HepG2 (cell line): ENCODE results near the gene ZNF512B. TPM values are rescaled to one million over a fixed set of nuclear protein-coding genes. Genes with fewer than 3 reads are reported as not detected.
A peak's percentile ranks its signal among the peaks of the same experiment; 100 is the strongest.

Experiments used
- AFF4 ChIP-seq: sonication (generic); formaldehyde crosslinking; IDR thresholded peaks from 2 replicates; pipeline ENCODE4 v1.4.0; 2020; ENCODE audit warnings: missing genetic modification reagents
- ATRX ChIP-seq: sonication (generic); formaldehyde crosslinking; IDR thresholded peaks from 2 replicates; pipeline ENCODE4 v1.4.0; 2020; ENCODE audit warnings: missing genetic modification reagents, borderline replicate concordance
- DNMT1 ChIP-seq: sonication (generic); formaldehyde crosslinking; IDR thresholded peaks from 2 replicates; pipeline ENCODE4 v1.5.1; 2020; ENCODE audit warnings: mild to moderate bottlenecking, missing genetic modification reagents
- POGK ChIP-seq: sonication (generic); formaldehyde crosslinking; conservative IDR thresholded peaks from 2 replicates; pipeline ENCODE4 v1.8.0; 2022; ENCODE audit warnings: mild to moderate bottlenecking, moderate library complexity, missing genetic modification reagents
- REXO4 ChIP-seq: sonication (generic); formaldehyde crosslinking; IDR thresholded peaks from 2 replicates; pipeline ENCODE4 v1.8.0; 2022; ENCODE audit warnings: missing genetic modification reagents, mild to moderate bottlenecking, borderline replicate concordance
- SETDB1 ChIP-seq: sonication (generic); formaldehyde crosslinking; IDR thresholded peaks from 2 replicates; pipeline ENCODE4 v1.5.1; 2020; ENCODE audit warnings: missing genetic modification reagents, mild to moderate bottlenecking, borderline replicate concordance
- SMC3 ChIP-seq: IDR thresholded peaks from 2 replicates; pipeline ENCODE4 v1.6.1; 2011; ENCODE audit warnings: low read length, improper control_type of control experiment
- ZNF282 ChIP-seq: fragments of 450-650 bp; IDR thresholded peaks from 2 replicates; pipeline ENCODE4 v1.6.1; 2018; ENCODE audit not compliant: partially characterized antibody
- ZNF546 ChIP-seq: sonication (generic); formaldehyde crosslinking; conservative IDR thresholded peaks from 2 replicates; pipeline ENCODE4 v1.8.1; 2023; ENCODE audit warnings: mild to moderate bottlenecking, missing genetic modification reagents
- ZNF609 ChIP-seq: sonication (generic); formaldehyde crosslinking; IDR thresholded peaks from 2 replicates; pipeline ENCODE4 v1.4.0; 2020; ENCODE audit warnings: mild to moderate bottlenecking, missing genetic modification reagents, borderline replicate concordance
- ZNF83 ChIP-seq: sonication (generic); formaldehyde crosslinking; IDR thresholded peaks from 2 replicates; pipeline ENCODE4 v1.4.0; 2020; ENCODE audit warnings: missing genetic modification reagents, mild to moderate bottlenecking, borderline replicate concordance
- ZNF883 ChIP-seq: sonication (generic); formaldehyde crosslinking; IDR thresholded peaks from 2 replicates; pipeline ENCODE4 v1.5.1; 2020; ENCODE audit warnings: mild to moderate bottlenecking, missing genetic modification reagents; ENCODE audit errors: not compliant biosample characterization
- polyA plus RNA-seq, 8 experiments: library from polyadenylated mRNA; depleted of rRNA in 3 of 8; stranded (reverse) in 7 of 8; unstranded in 1 of 8; fragments of >200 nt; fragmentation: Illumina TruSeq in 4 of 8; extraction: Trizol in 4 of 8; gene quantifications; 2 replicates each; pipeline versions ENCODE4 v1.2.1 to v1.2.3, GENCODE V29; 2011 to 2016; ENCODE audit warnings: low read depth in 4 of 8, missing spikeins in 1 of 8, mixed read lengths in 1 of 8; ENCODE audit not compliant: insufficient read depth in 1 of 8
- total RNA-seq, 5 experiments: library from RNA; depleted of rRNA; stranded (reverse); fragments of >200 nt; fragmentation: Illumina TruSeq; extraction: Trizol; gene quantifications; 2 replicates each; pipeline ENCODE4 v1.2.3, GENCODE V29; 2016; ENCODE audit warnings: low read depth in 1 of 5
- TF ChIP-seq, protein P1 (sequence below): sonication (generic); formaldehyde crosslinking; IDR thresholded peaks from 2 replicates; pipeline ENCODE4 v1.4.0; 2020; ENCODE audit warnings: missing genetic modification reagents

Gene ZNF512B
- total and polyA plus RNA-seq, 2 of the 13 experiments (the other 11 are each of a cell fraction or from before 2014, with no cell fraction given), result 11.5 to 30.6 TPM

- TF ChIP-seq REXO4 (CRISPR knock-in tag), result no peak
- no peak for TF ChIP-seq SMC3
- no peak for TF ChIP-seq ATRX (CRISPR knock-in tag)
- peak; percentile 88 for TF ChIP-seq ZNF883 (CRISPR knock-in tag)
- peak; percentile 78 for TF ChIP-seq ZNF609 (CRISPR knock-in tag)
- TF ChIP-seq ZNF546 (CRISPR knock-in tag), result peak; percentile 90; the same call in 1 of the 2 replicates
- TF ChIP-seq, protein P1, sequence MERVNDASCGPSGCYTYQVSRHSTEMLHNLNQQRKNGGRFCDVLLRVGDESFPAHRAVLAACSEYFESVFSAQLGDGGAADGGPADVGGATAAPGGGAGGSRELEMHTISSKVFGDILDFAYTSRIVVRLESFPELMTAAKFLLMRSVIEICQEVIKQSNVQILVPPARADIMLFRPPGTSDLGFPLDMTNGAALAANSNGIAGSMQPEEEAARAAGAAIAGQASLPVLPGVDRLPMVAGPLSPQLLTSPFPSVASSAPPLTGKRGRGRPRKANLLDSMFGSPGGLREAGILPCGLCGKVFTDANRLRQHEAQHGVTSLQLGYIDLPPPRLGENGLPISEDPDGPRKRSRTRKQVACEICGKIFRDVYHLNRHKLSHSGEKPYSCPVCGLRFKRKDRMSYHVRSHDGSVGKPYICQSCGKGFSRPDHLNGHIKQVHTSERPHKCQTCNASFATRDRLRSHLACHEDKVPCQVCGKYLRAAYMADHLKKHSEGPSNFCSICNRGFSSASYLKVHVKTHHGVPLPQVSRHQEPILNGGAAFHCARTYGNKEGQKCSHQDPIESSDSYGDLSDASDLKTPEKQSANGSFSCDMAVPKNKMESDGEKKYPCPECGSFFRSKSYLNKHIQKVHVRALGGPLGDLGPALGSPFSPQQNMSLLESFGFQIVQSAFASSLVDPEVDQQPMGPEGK, result peak; percentile 99
- TF ChIP-seq POGK (CRISPR knock-in tag), result peak; percentile 80; the same call in 1 of the 2 replicates
- no peak for TF ChIP-seq DNMT1 (CRISPR knock-in tag)
- no peak for TF ChIP-seq SETDB1
- no peak for TF ChIP-seq ZNF282
- TF ChIP-seq ZNF83 (CRISPR knock-in tag), result no peak
- TF ChIP-seq AFF4 (CRISPR knock-in tag), result no peak
Measured at GRCh38 chr20:63978319-63979228, 8.8 kb upstream of the ZNF512B start (continued).
